Skin epidermis (tissue), 12 donors: ENCODE measurements around the gene MRPL24.

Source experiments
- H3K27ac ChIP-seq, 21 experiments: fragments of 200-600 bp; sonication (generic) in 11 of 21; one replicate each; pipeline ENCODE4 v1.5.0; 2020; ENCODE audit warnings: mild to moderate bottlenecking in 3 of 21, inconsistent platforms in 2 of 21, moderate library complexity in 2 of 21
- H3K4me3 ChIP-seq, 7 experiments: fragments of 200-600 bp; sonication (generic) in 2 of 7; one replicate each; pipeline ENCODE4 v1.5.0; 2020; ENCODE audit warnings: inconsistent platforms in 2 of 7, mild to moderate bottlenecking in 2 of 7, moderate library complexity in 1 of 7

The MRPL24 gene

GRCh38 chr1:156700736-156701531 lies 40.0 kb downstream of the MRPL24 start:
- H3K4me3 ChIP-seq = no peak overlapping the region
- peak overlapping the region in 3 of 21 experiments; percentile 7 to 57 (median 18) for H3K27ac ChIP-seq

DNA sequence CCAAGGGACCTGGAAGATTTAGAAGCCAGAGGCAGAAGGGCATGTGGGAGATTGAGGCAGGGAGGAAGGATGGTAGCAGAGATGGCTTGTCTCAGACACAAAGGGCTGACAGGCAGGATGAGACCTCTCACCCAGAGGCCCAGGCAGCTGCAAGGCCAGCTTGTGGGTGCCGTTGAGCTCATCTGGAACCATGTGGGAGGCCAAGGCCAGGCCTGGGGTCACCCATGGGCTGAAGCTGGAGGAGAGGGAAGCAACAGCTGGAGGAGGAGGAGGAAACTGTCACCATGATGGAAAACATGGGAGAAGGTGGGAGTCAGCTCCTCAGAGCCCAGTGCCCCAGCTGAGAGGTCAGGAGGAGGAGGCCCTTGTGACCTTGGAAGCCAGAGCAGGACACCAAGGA lies 41.9 kb downstream of the MRPL24 start:
- Histone ChIP-seq H3K27ac (no peak overlapping the region), H3K4me3 (no peak overlapping the region)

- H3K27ac ChIP-seq = no peak overlapping the region
Measured at GRCh38 chr1:156697481-156697880, 43.4 kb downstream of the MRPL24 start.

GRCh38 chr1:156696755-156697154 lies 44.1 kb downstream of the MRPL24 start:
- Histone ChIP-seq H3K27ac (no peak overlapping the region), H3K4me3 (no peak overlapping the region)

More at GRCh38 chr1:156697481-156697880, 43.4 kb downstream of the MRPL24 start:
- H3K4me3 ChIP-seq = no peak overlapping the region

- H3K4me3 ChIP-seq = no peak overlapping the region
Measured at GRCh38 chr1:156694690-156694962, 46.3 kb downstream of the MRPL24 start.

DNA sequence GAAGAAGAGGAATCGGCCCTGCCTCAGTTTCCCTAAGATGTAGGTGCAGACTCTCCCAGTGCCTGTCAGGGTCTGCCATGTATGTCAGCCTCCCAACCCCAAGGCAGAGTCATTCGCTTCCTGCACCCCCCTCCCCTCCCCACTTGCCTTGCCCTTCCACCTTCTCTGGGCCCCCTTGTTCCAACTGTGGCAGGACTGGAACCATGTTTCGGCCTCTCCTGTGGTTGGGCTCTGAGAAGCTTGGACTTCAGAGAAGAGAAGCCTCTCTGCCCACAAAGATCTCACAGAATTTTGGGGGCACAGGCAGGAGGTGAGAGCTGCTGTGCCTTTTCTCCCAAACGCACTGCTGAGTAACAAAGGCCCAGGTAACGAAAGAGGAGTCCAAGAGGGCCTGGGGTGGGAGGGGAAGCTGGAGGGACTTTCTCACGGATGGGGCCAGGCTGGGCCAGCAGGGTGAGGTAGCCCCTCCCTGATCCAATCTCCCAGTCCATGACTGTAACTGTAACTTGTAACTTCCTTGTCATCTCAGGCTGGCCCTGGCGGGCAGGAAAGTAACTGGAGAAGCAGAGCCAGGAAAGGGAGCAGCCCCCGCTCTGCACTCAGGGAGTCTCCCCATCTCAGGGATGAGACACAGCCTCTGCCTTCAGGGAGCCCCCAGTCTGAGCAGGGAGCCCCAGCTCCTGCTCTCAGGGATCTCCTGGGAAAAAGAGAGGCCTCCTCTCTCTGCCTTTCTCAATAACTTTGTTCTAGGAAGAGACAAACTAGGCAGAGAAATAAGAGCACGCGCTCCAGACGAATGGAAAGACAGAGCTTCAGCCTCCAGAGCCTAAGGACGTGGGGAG lies 46.8 kb downstream of the MRPL24 start:
- H3K4me3 ChIP-seq = no peak overlapping the region
- peak overlapping the region in 16 of 21 experiments; percentile 16 to 84 (median 56) for H3K27ac ChIP-seq

More at GRCh38 chr1:156694690-156694962, 46.3 kb downstream of the MRPL24 start:
- peak overlapping the region in 13 of 21 experiments; percentile 16 to 84 (median 61) for H3K27ac ChIP-seq

- H3K4me3 ChIP-seq = no peak overlapping the region
- peak overlapping the region in 20 of 21 experiments; percentile 27 to 86 (median 68) for H3K27ac ChIP-seq
Measured at GRCh38 chr1:156692925-156693847, 47.7 kb downstream of the MRPL24 start.

- Histone ChIP-seq H3K4me3 (peak overlapping the region in 2 of 7 experiments; percentile 6 to 12), H3K27ac (peak overlapping the region in 20 of 21 experiments; percentile 4 to 86 (median 68))
Measured at GRCh38 chr1:156692441-156692924, 48.4 kb downstream of the MRPL24 start.

- peak overlapping the region in 20 of 21 experiments; percentile 4 to 86 (median 68) for H3K27ac ChIP-seq
- H3K4me3 ChIP-seq = peak overlapping the region in 2 of 7 experiments; percentile 6 to 12
Measured at GRCh38 chr1:156691665-156692440, 49.0 kb downstream of the MRPL24 start.

GRCh38 chr1:156691191-156691590 lies 49.7 kb downstream of the MRPL24 start:
- Histone ChIP-seq H3K4me3 (no peak overlapping the region), H3K27ac (peak overlapping the region in 16 of 21 experiments; percentile 5 to 86 (median 66))

- Histone ChIP-seq H3K27ac (peak overlapping the region in 9 of 21 experiments; percentile 15 to 86 (median 73)), H3K4me3 (no peak overlapping the region)
Measured at GRCh38 chr1:156690675-156691036, 50.2 kb downstream of the MRPL24 start.

DNA sequence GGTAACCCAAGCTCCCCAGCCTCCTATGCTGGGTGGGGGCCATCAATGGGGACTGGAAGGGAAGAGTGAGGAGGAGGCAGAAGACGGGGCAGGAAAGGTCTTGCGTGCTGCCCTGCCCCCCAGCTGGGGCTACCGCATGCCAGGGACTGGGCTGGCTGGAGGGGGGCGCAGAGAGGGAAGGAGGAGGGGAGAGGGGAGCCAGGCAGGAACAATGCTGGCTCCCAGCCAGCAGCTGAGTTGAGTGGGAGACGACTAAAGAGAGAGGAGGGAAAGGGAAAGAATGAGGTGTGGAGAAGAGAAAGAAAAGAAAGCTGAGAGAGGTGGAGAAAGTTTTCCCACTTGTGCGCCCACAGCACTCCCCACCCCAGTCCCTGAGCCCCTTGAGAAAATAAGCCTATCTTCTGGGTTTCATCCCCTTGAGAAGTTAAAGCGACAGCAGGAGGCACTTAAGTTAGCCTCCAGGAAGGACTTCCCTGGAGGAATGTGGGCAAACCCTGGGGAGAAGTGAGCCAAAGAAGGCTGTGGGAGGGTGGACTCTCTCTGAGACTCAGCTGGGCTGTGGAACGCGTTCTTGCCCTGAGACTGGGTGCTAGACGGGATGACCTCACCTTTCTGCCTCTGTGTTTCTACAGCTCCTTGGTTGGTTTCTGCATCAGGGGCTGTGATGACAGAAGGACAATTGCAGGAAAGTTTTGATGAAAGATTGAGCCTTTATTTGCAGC lies 50.8 kb downstream of the MRPL24 start:
- Histone ChIP-seq H3K4me3 (peak overlapping the region in 2 of 7 experiments; percentile 2 to 13), H3K27ac (peak overlapping the region in 10 of 21 experiments; percentile 21 to 86 (median 72))

DNA sequence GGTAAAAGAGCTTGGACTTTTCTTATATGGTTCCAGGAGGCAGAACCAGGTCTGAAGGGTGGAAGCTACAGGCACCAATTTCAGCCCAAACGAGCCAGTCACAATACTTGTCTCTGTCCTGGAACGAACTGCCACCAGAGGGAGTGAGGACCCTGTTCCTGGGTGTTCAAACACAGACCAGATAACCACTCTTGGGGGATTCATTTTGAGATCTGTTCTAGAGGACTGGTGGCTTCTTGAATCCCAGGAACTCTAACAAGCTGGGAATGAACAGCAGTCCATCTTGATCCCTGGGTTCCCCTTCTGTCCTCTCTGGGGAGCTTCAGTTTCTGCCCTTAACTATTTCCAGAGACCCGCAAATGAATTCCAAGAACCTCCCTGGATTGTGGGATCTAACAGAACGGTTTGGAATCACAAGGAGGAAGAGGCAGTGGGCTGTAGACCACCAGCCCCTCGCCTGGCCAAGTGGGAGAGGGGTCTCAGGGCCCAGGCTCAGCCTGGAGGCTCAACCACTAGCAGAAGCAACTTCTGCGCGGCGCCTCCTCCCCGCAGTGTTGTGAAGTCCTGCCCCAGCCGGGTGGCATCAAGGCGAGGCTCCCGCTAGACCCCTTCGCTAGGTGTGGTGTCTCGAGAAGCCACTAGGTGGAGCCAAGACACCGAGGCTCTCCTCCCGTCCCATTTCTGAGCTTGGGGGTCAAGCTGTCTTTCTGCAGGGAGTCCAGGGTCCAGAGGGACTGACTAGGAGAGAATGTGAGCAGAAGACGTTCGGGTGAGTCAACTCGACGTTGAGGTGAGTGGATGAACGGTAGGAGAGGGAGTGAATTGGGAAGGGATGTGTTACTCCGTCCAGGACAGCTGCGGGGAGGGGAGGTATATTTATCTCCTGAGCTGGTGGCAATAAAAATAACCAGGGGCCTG lies 51.6 kb downstream of the MRPL24 start:
- Histone ChIP-seq H3K4me3 (peak overlapping the region in 3 of 7 experiments; percentile 2 to 13 (median 11)), H3K27ac (peak overlapping the region in 6 of 21 experiments; percentile 25 to 86 (median 40))
